ENCODE data around the gene SKOR1. TPM values are rescaled to one million over a fixed set of nuclear protein-coding genes. Genes with fewer than 3 reads are reported as not detected.

Gene SKOR1
- total and polyA plus RNA-seq, 4 experiments from 2014 or later = 0.09 to 0.38 (median 0.30) TPM; not detected in 1

GRCh38 chr15:67841513-67841762, 16.1 kb downstream of the SKOR1 start:
- Mint-ChIP-seq H3K4me1 (peaks cover 10 to 41% (median 22%) of the 10 kb centered on the region in 4 donors), H3K27me3 (peaks cover 1 to 6% of the 10 kb centered on the region in 2 donors), H3K4me3 (peak overlapping the region; percentile 94 to 98 (median 96)), H3K27ac (peak overlapping the region; percentile 83 to 99 (median 96)), H3K36me3 (peaks cover 0 to 6% of the 10 kb centered on the region in 2 donors), H3K9me3 (peaks cover 0 to 9% (median 3%) of the 10 kb centered on the region in 8 donors)
- Histone ChIP-seq H3K4me3 (ENCODE audit: low read length in 2 of 2) (peak overlapping the region in 1 of 2 donors; percentile 91), H3K9me3 (ENCODE audit: control insufficient read depth in 1 of 2, low read length in 2 of 2) (no peaks in the 10 kb centered on the region), H3K27me3 (ENCODE audit: insufficient read depth, low read length) (no peaks in the 10 kb centered on the region), H3K36me3 (ENCODE audit: insufficient read depth, low read length) (no peaks in the 10 kb centered on the region), H3K27ac (ENCODE audit: low read depth, low read length) (peak overlapping the region; percentile 90), H3K4me1 (ENCODE audit: insufficient read depth, low read length) (peaks cover 25% of the 10 kb centered on the region)
- no peak for DNase-seq
- intact Hi-C loops (cut with micrococcal nuclease) = loop anchor here (2.0 kb wide), 3 partner anchors 21 to 587 kb away; partner anchors contain the start of genes AAGAB, IQCH and PIAS1
- ChIA-PET CTCF (ENCODE audit: partially characterized antibody) (interaction anchor here (0.8 to 2.8 kb wide), 4 partner anchors 9 to 384 kb away, joined by 3 to 10 read pairs (median 4); no protein-coding TSS in a partner anchor), POLR2A (ENCODE audit: partially characterized antibody) (interaction anchor here (0.6 to 7.7 kb wide), 9 partner anchors 14 to 388 kb away, joined by 3 to 82 read pairs (median 4); partner anchors contain the start of genes C15orf61, CLN6, MAP2K5 and PIAS1)

DNA sequence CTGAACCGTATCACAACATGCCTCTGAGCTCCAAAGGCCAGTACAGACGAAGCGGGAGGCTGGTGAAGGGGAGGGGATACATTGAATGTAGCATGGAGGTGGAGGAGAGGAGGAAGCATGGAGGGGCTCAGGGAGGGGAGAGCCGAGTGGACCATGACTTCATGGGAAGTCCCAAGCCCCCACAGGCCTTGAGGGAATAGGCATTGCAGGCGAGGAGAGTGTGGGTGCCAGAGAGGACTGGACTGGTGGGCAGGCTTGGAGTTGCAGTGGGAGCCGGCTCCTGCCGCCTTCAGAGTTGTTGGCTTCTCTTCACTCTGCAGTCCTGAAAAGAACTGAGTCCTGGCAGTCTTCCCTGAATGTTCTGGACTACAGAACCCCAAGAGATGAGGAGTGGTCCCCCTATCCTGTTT, 17.8 kb downstream of the SKOR1 start:
- Mint-ChIP-seq H3K9me3 (peaks cover 0 to 9% (median 3%) of the 10 kb centered on the region in 8 donors), H3K27me3 (peaks cover 0 to 6% of the 10 kb centered on the region in 2 donors), H3K27ac (peak overlapping the region in 1 of 7 donors; percentile 9), H3K36me3 (peaks cover 0 to 6% of the 10 kb centered on the region in 2 donors), H3K4me1 (peaks cover 10 to 31% (median 19%) of the 10 kb centered on the region in 4 donors), H3K4me3 (no peak overlapping the region)
- Histone ChIP-seq H3K27me3 (ENCODE audit: insufficient read depth, low read length) (no peaks in the 10 kb centered on the region), H3K36me3 (ENCODE audit: insufficient read depth, low read length) (no peaks in the 10 kb centered on the region), H3K9me3 (ENCODE audit: control insufficient read depth in 1 of 2, low read length in 2 of 2) (no peaks in the 10 kb centered on the region), H3K27ac (ENCODE audit: low read depth, low read length) (no peak overlapping the region), H3K4me3 (ENCODE audit: low read length in 2 of 2) (no peak overlapping the region), H3K4me1 (ENCODE audit: insufficient read depth, low read length) (peaks cover 25% of the 10 kb centered on the region)
- ChIA-PET POLR2A (ENCODE audit: partially characterized antibody) (no interaction called here), CTCF (ENCODE audit: partially characterized antibody) (no interaction called here)
- intact Hi-C loops (cut with micrococcal nuclease) = no loop called here
- no peak for DNase-seq

- Histone ChIP-seq H3K9me3 (ENCODE audit: control insufficient read depth in 1 of 2, low read length in 2 of 2) (no peaks in the 10 kb centered on the region), H3K27ac (ENCODE audit: low read depth, low read length) (no peak overlapping the region), H3K27me3 (ENCODE audit: insufficient read depth, low read length) (no peaks in the 10 kb centered on the region), H3K4me3 (ENCODE audit: low read length in 2 of 2) (no peak overlapping the region), H3K36me3 (ENCODE audit: insufficient read depth, low read length) (no peaks in the 10 kb centered on the region), H3K4me1 (ENCODE audit: insufficient read depth, low read length) (peaks cover 19% of the 10 kb centered on the region)
- Mint-ChIP-seq H3K4me1 (peaks cover 8 to 24% (median 14%) of the 10 kb centered on the region in 4 donors), H3K27ac (peak overlapping the region in 1 of 7 donors; percentile 9), H3K36me3 (peaks cover 0 to 6% of the 10 kb centered on the region in 2 donors), H3K4me3 (no peak overlapping the region), H3K27me3 (peaks cover 0 to 6% of the 10 kb centered on the region in 2 donors), H3K9me3 (peaks cover 0 to 9% (median 3%) of the 10 kb centered on the region in 8 donors)
- no peak for DNase-seq
- ChIA-PET POLR2A (ENCODE audit: partially characterized antibody) (no interaction called here), CTCF (ENCODE audit: partially characterized antibody) (no interaction called here)
- intact Hi-C loops (cut with micrococcal nuclease) = no loop called here
These were observed 18.5 kb downstream of the SKOR1 start for GRCh38 chr15:67843571-67844387.

GRCh38 chr15:67845974-67846373, 20.7 kb downstream of the SKOR1 start:
- no peak overlapping the region for H3K27ac Mint-ChIP-seq
- H3K27me3 ChIP-seq (ENCODE audit: insufficient read depth, low read length) = no peaks in the 10 kb centered on the region
- H3K4me3 ChIP-seq (ENCODE audit: low read length in 2 of 2) = no peak overlapping the region
- POLR2A ChIA-PET (ENCODE audit: partially characterized antibody) = no interaction called here
- H3K4me1 ChIP-seq (ENCODE audit: insufficient read depth, low read length) = peaks cover 8% of the 10 kb centered on the region
- peaks cover 1 to 7% of the 10 kb centered on the region in 2 donors for H3K27me3 Mint-ChIP-seq
- no peak for DNase-seq
- H3K36me3 Mint-ChIP-seq = no peaks in the 10 kb centered on the region
- CTCF ChIA-PET (ENCODE audit: partially characterized antibody) = no interaction called here
- no peak overlapping the region for H3K27ac ChIP-seq (ENCODE audit: low read depth, low read length)
- H3K36me3 ChIP-seq (ENCODE audit: insufficient read depth, low read length) = no peaks in the 10 kb centered on the region
- no peaks in the 10 kb centered on the region for H3K9me3 Mint-ChIP-seq
- intact Hi-C loops (cut with micrococcal nuclease) = no loop called here
- no peaks in the 10 kb centered on the region for H3K9me3 ChIP-seq (ENCODE audit: control insufficient read depth in 1 of 2, low read length in 2 of 2)
- H3K4me3 Mint-ChIP-seq = no peak overlapping the region
- H3K4me1 Mint-ChIP-seq = peaks cover 4 to 7% (median 6%) of the 10 kb centered on the region in 4 donors

- H3K4me3 ChIP-seq (ENCODE audit: low read length in 2 of 2) = no peak overlapping the region
- no peaks in the 10 kb centered on the region for H3K4me1 Mint-ChIP-seq
- no peak overlapping the region for H3K27ac ChIP-seq (ENCODE audit: low read depth, low read length)
- no peak overlapping the region for H3K27ac Mint-ChIP-seq
- POLR2A ChIA-PET (ENCODE audit: partially characterized antibody) = no interaction called here
- H3K36me3 ChIP-seq (ENCODE audit: insufficient read depth, low read length) = no peaks in the 10 kb centered on the region
- no peaks in the 10 kb centered on the region for H3K27me3 ChIP-seq (ENCODE audit: insufficient read depth, low read length)
- H3K9me3 Mint-ChIP-seq = peaks cover 0 to 2% (median 0%) of the 10 kb centered on the region in 8 donors
- no peaks in the 10 kb centered on the region for H3K4me1 ChIP-seq (ENCODE audit: insufficient read depth, low read length)
- CTCF ChIA-PET (ENCODE audit: partially characterized antibody) = no interaction called here
- intact Hi-C loops (cut with micrococcal nuclease) = no loop called here
- no peaks in the 10 kb centered on the region for H3K9me3 ChIP-seq (ENCODE audit: control insufficient read depth in 1 of 2, low read length in 2 of 2)
- DNase-seq = no peak
- no peaks in the 10 kb centered on the region for H3K36me3 Mint-ChIP-seq
- H3K27me3 Mint-ChIP-seq = peaks cover 5 to 11% of the 10 kb centered on the region in 2 donors
- no peak overlapping the region for H3K4me3 Mint-ChIP-seq
These were observed 24.2 kb downstream of the SKOR1 start for GRCh38 chr15:67849538-67849937.

DNA sequence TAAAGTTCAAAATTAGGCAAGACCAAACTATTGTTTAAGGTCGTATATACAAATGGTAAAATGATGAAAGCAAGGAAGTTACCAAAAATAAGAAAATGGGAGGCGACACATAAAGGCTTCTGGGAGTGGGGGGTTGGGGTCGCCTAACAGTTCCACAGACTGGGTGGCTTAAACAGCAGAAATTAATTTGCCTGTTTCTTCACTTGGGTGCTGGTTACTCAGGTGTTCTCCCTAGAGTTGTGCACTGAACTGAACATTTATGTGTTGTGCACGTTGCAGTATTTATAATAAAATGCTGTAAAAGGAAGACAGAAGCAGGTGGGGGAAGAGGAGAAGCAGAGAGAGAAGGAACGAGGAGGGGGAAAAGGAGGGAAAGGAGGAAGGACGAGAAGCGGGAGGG, 25.0 kb downstream of the SKOR1 start:
- CTCF ChIA-PET (ENCODE audit: partially characterized antibody) = interaction anchor here (1.0 kb wide), 1 partner anchor 14 kb away, joined by 3 read pairs; no protein-coding TSS in a partner anchor
- H3K4me1 Mint-ChIP-seq = no peaks in the 10 kb centered on the region
- intact Hi-C loops (cut with micrococcal nuclease) = no loop called here
- POLR2A ChIA-PET (ENCODE audit: partially characterized antibody) = no interaction called here
- peak overlapping the region in 1 of 7 donors; percentile 8 for H3K27ac Mint-ChIP-seq
- H3K4me3 ChIP-seq (ENCODE audit: low read length in 2 of 2) = no peak overlapping the region
- no peak overlapping the region for H3K4me3 Mint-ChIP-seq
- H3K27me3 Mint-ChIP-seq = peaks cover 5 to 11% of the 10 kb centered on the region in 2 donors
- no peaks in the 10 kb centered on the region for H3K4me1 ChIP-seq (ENCODE audit: insufficient read depth, low read length)
- H3K27ac ChIP-seq (ENCODE audit: low read depth, low read length) = no peak overlapping the region
- no peaks in the 10 kb centered on the region for H3K27me3 ChIP-seq (ENCODE audit: insufficient read depth, low read length)
- no peak for DNase-seq
- H3K36me3 ChIP-seq (ENCODE audit: insufficient read depth, low read length) = no peaks in the 10 kb centered on the region
- H3K36me3 Mint-ChIP-seq = no peaks in the 10 kb centered on the region
- peaks cover 0 to 2% (median 0%) of the 10 kb centered on the region in 8 donors for H3K9me3 Mint-ChIP-seq
- no peaks in the 10 kb centered on the region for H3K9me3 ChIP-seq (ENCODE audit: control insufficient read depth in 1 of 2, low read length in 2 of 2)

DNA sequence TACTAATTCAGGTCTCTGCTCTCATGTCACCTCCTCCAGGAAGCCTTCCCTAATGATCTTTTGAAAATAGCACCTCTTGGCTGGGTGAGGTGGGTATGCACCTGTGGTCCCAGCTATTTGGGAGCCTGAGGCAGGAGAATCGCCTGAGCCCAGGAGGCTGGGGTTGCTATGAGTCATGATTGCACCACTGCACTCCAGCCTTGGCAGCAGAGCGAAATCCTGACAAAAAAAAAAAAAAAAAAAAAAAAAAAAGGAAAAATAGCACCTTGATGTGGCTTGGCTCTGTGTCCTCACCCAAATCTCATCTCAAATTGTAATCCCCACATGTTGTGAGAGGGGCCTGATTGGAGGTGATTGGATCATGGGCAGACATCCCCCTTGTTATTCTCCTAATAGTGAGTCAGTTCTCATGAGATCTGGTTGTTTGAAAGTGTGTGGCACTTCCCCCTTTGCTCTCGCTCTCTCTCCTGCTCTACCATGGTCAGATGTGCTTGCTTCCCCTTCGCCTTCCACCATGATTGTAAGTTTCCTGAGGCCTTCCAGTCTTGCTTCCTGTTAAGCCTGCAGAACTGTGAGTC, 25.8 kb downstream of the SKOR1 start:
- intact Hi-C loops (cut with micrococcal nuclease) = no loop called here
- no peaks in the 10 kb centered on the region for H3K27me3 ChIP-seq (ENCODE audit: insufficient read depth, low read length)
- CTCF ChIA-PET (ENCODE audit: partially characterized antibody) = interaction anchor here (1.0 kb wide), 1 partner anchor 15 kb away, joined by 3 read pairs; no protein-coding TSS in a partner anchor
- no peaks in the 10 kb centered on the region for H3K4me1 ChIP-seq (ENCODE audit: insufficient read depth, low read length)
- no peaks in the 10 kb centered on the region for H3K9me3 ChIP-seq (ENCODE audit: control insufficient read depth in 1 of 2, low read length in 2 of 2)
- H3K4me3 Mint-ChIP-seq = no peak overlapping the region
- H3K9me3 Mint-ChIP-seq = peaks cover 0 to 2% (median 0%) of the 10 kb centered on the region in 8 donors
- DNase-seq = no peak
- H3K27ac ChIP-seq (ENCODE audit: low read depth, low read length) = no peak overlapping the region
- POLR2A ChIA-PET (ENCODE audit: partially characterized antibody) = no interaction called here
- H3K36me3 ChIP-seq (ENCODE audit: insufficient read depth, low read length) = no peaks in the 10 kb centered on the region
- H3K27ac Mint-ChIP-seq = no peak overlapping the region
- peaks cover 5 to 11% of the 10 kb centered on the region in 2 donors for H3K27me3 Mint-ChIP-seq
- no peaks in the 10 kb centered on the region for H3K36me3 Mint-ChIP-seq
- no peaks in the 10 kb centered on the region for H3K4me1 Mint-ChIP-seq
- no peak overlapping the region for H3K4me3 ChIP-seq (ENCODE audit: low read length in 2 of 2)

Measured in CD4-positive, alpha-beta memory T cell (primary cell).